Measurements from ENCODE around the gene AICDA.

AICDA gene

GRCh38 chr12:8554451-8555195 lies 58.0 kb downstream of the AICDA start:
- DNase-seq (ENCODE audit: low read depth, low spot score), result no peak

GRCh38 chr12:8553088-8553627 lies 59.5 kb downstream of the AICDA start:
- no peak for DNase-seq (ENCODE audit: low read depth, low spot score)
